ENCODE results near the gene ERLEC1. TPM values are rescaled to one million over a fixed set of nuclear protein-coding genes. Genes with fewer than 3 reads are reported as not detected.
A peak's percentile ranks its signal among the peaks of the same experiment; 100 is the strongest.

Gene ERLEC1, protein sequence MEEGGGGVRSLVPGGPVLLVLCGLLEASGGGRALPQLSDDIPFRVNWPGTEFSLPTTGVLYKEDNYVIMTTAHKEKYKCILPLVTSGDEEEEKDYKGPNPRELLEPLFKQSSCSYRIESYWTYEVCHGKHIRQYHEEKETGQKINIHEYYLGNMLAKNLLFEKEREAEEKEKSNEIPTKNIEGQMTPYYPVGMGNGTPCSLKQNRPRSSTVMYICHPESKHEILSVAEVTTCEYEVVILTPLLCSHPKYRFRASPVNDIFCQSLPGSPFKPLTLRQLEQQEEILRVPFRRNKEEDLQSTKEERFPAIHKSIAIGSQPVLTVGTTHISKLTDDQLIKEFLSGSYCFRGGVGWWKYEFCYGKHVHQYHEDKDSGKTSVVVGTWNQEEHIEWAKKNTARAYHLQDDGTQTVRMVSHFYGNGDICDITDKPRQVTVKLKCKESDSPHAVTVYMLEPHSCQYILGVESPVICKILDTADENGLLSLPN
- total RNA-seq (10 to 100 TPM; 57.3 to 71.4 TPM), polyA plus RNA-seq (ENCODE audit: insufficient read length in 6 of 6) (10 to 100 TPM; 53.0 to 62.2 (median 57.0) TPM)
- long read RNA-seq, donor 1, transcript ERLEC1-201 (14 exons, 2,433 nt), result major isoform, 6 of 39 reads
- long read RNA-seq, donor 1, partial matches to known transcripts, result 29 of 39 reads
- long read RNA-seq, donor 1, other reads (novel, unspliced or antisense), result 0 of 39 reads
- long read RNA-seq, donor 2, transcript ERLEC1-201 (14 exons, 2,433 nt), result major isoform, 18 of 42 reads
- long read RNA-seq, donor 2, partial matches to known transcripts, result 20 of 42 reads
- long read RNA-seq, donor 2, other reads (novel, unspliced or antisense), result 0 of 42 reads
- long read RNA-seq, donor 3, transcript ERLEC1-202 (13 exons, 2,271 nt), result minor isoform, 7 of 27 reads
- long read RNA-seq, donor 3, transcript ERLEC1-201 (14 exons, 2,433 nt), result major isoform, 13 of 27 reads
- long read RNA-seq, donor 3, partial matches to known transcripts, result 7 of 27 reads
- long read RNA-seq, donor 3, other reads (novel, unspliced or antisense), result 0 of 27 reads
- long read RNA-seq, donor 4, transcript ERLEC1-201 (14 exons, 2,433 nt), result major isoform, 12 of 56 reads
- long read RNA-seq, donor 4, partial matches to known transcripts, result 38 of 56 reads
- long read RNA-seq, donor 4, other reads (novel, unspliced or antisense), result 4 of 56 reads
- long read RNA-seq, donor 5, transcript ERLEC1-202 (13 exons, 2,271 nt), result minor isoform, 6 of 25 reads
- long read RNA-seq, donor 5, transcript ERLEC1-201 (14 exons, 2,433 nt), result major isoform, 18 of 25 reads
- long read RNA-seq, donor 5, partial matches to known transcripts, result 0 of 25 reads
- long read RNA-seq, donor 5, other reads (novel, unspliced or antisense), result 0 of 25 reads
- long read RNA-seq, donor 6, transcript ERLEC1-201 (14 exons, 2,433 nt), result major isoform, 7 of 34 reads
- long read RNA-seq, donor 6, partial matches to known transcripts, result 23 of 34 reads
- long read RNA-seq, donor 6, other reads (novel, unspliced or antisense), result 0 of 34 reads
- long read RNA-seq, donor 7, transcript ERLEC1-201 (14 exons, 2,433 nt), result major isoform, 10 of 12 reads
- long read RNA-seq, donor 7, partial matches to known transcripts, result 0 of 12 reads
- long read RNA-seq, donor 7, other reads (novel, unspliced or antisense), result 0 of 12 reads
- long read RNA-seq, donor 8, transcript ERLEC1-202 (13 exons, 2,271 nt), result minor isoform, 6 of 18 reads
- long read RNA-seq, donor 8, transcript ERLEC1-201 (14 exons, 2,433 nt), result major isoform, 12 of 18 reads
- long read RNA-seq, donor 8, partial matches to known transcripts, result 0 of 18 reads
- long read RNA-seq, donor 8, other reads (novel, unspliced or antisense), result 0 of 18 reads
- long read RNA-seq, donor 9, result 0 reads
- long read RNA-seq, donor 10, transcript ERLEC1-201 (14 exons, 2,433 nt), result major isoform, 11 of 25 reads
- long read RNA-seq, donor 10, partial matches to known transcripts, result 13 of 25 reads
- long read RNA-seq, donor 10, other reads (novel, unspliced or antisense), result 1 of 25 reads
- long read RNA-seq, donor 11, transcript ERLEC1-201 (14 exons, 2,433 nt), result major isoform, 12 of 22 reads
- long read RNA-seq, donor 11, partial matches to known transcripts, result 6 of 22 reads
- long read RNA-seq, donor 11, other reads (novel, unspliced or antisense), result 0 of 22 reads
- long read RNA-seq, donor 12, transcript ERLEC1-202 (13 exons, 2,271 nt), result minor isoform, 5 of 16 reads
- long read RNA-seq, donor 12, transcript ERLEC1-201 (14 exons, 2,433 nt), result major isoform, 11 of 16 reads
- long read RNA-seq, donor 12, partial matches to known transcripts, result 0 of 16 reads
- long read RNA-seq, donor 12, other reads (novel, unspliced or antisense), result 0 of 16 reads

- Histone ChIP-seq H3K27me3 (no peaks in the 10 kb centered on the region), H3K4me1 (peaks cover 8 to 65% of the 10 kb centered on the region in 2 donors), H3K27ac (peak within 1 kb of the TSS; percentile 80 to 84), H3K36me3 (no peaks in the 10 kb centered on the region), H3K9me3 (no peaks in the 10 kb centered on the region), H3K4me3 (peak within 1 kb of the TSS; percentile 69 to 70)
- ATAC-seq (peak; percentile 93), DNase-seq (peak; percentile 88 to 96 (median 94))
- TF ChIP-seq, protein P1, sequence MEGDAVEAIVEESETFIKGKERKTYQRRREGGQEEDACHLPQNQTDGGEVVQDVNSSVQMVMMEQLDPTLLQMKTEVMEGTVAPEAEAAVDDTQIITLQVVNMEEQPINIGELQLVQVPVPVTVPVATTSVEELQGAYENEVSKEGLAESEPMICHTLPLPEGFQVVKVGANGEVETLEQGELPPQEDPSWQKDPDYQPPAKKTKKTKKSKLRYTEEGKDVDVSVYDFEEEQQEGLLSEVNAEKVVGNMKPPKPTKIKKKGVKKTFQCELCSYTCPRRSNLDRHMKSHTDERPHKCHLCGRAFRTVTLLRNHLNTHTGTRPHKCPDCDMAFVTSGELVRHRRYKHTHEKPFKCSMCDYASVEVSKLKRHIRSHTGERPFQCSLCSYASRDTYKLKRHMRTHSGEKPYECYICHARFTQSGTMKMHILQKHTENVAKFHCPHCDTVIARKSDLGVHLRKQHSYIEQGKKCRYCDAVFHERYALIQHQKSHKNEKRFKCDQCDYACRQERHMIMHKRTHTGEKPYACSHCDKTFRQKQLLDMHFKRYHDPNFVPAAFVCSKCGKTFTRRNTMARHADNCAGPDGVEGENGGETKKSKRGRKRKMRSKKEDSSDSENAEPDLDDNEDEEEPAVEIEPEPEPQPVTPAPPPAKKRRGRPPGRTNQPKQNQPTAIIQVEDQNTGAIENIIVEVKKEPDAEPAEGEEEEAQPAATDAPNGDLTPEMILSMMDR (IDR thresholded peaks at IDR 0.05), result no peak
- intact Hi-C loops (cut with DNase I), result no loop called here
Measured at GRCh38 chr2:53786705-53787613, at the start of gene ERLEC1, which contains the start of gene ASB3. Gene ERLEC1 (plus strand): TSS chr2:53787044. CDS start chr2:53787211, 167 bp downstream. Gene ASB3 (minus strand): TSS chr2:53786953. CDS start chr2:53765572, 21,381 bp downstream.

GRCh38 chr2:53737091-53737490, 49.8 kb upstream of the ERLEC1 start:
- no peak overlapping the region for H3K27ac ChIP-seq
- DNase-seq (no peak), ATAC-seq (peak; percentile 68)
- peaks cover 0 to 4% of the 10 kb centered on the region in 2 donors for H3K36me3 ChIP-seq
- no peaks in the 10 kb centered on the region for H3K9me3 ChIP-seq
- TF ChIP-seq, protein P1 (IDR thresholded peaks at IDR 0.05), result no peak
- intact Hi-C loops (cut with DNase I), result no loop called here
- no peak overlapping the region for H3K4me3 ChIP-seq
- H3K4me1 ChIP-seq, result peaks cover 0 to 5% of the 10 kb centered on the region in 2 donors
- H3K27me3 ChIP-seq, result no peaks in the 10 kb centered on the region

- Histone ChIP-seq H3K9me3 (no peaks in the 10 kb centered on the region), H3K36me3 (peaks cover 0 to under 1% of the 10 kb centered on the region in 2 donors), H3K27me3 (no peaks in the 10 kb centered on the region), H3K4me3 (no peak overlapping the region), H3K4me1 (peaks cover 0 to 5% of the 10 kb centered on the region in 2 donors), H3K27ac (no peak overlapping the region)
- TF ChIP-seq, protein P1 (IDR thresholded peaks at IDR 0.05), result no peak
- intact Hi-C loops (cut with DNase I), result no loop called here
- no peak for DNase-seq
- ATAC-seq, result no peak
Measured at GRCh38 chr2:53739032-53739431, 47.8 kb upstream of the ERLEC1 start.

All from left lung (tissue), 14 donors.